ENCODE data around the gene CENPT.

The CENPT gene

GRCh38 chr16:67847064-67847861 is at the start of gene CENPT:
Gene CENPT, minus strand, starts transcription at chr16:67847693. Its CDS starts 13,834 bp downstream, at chr16:67833859.
- no peak for DNase-seq (ENCODE audit: low read depth)

GRCh38 chr16:67897231-67897630 is 49.7 kb upstream of the CENPT start:
- DNase-seq (ENCODE audit: low read depth): no peak

GRCh38 chr16:67893743-67894399 is 46.4 kb upstream of the CENPT start:
- no peak for DNase-seq (ENCODE audit: low read depth)

GRCh38 chr16:67892899-67893742 is 45.6 kb upstream of the CENPT start, which contains the start of gene PSKH1:
Gene PSKH1, plus strand, starts transcription at chr16:67893254. Its CDS starts 15,496 bp downstream, at chr16:67908750.
- peak; percentile 87 for DNase-seq (ENCODE audit: low read depth)

- DNase-seq (ENCODE audit: low read depth): no peak
These were observed 44.9 kb upstream of the CENPT start for GRCh38 chr16:67892375-67892774.

- no peak for DNase-seq (ENCODE audit: low read depth)
These were observed 40.8 kb upstream of the CENPT start for GRCh38 chr16:67888331-67888730.

- no peak for DNase-seq (ENCODE audit: low read depth)
These were observed 38.9 kb upstream of the CENPT start for GRCh38 chr16:67886387-67886786.

GRCh38 chr16:67885976-67886375 is 38.5 kb upstream of the CENPT start:
- no peak for DNase-seq (ENCODE audit: low read depth)

GRCh38 chr16:67885545-67885944 is 38.1 kb upstream of the CENPT start:
- no peak for DNase-seq (ENCODE audit: low read depth)

- no peak for DNase-seq (ENCODE audit: low read depth)
These were observed 37.2 kb upstream of the CENPT start, which contains the start of gene NRN1L for GRCh38 chr16:67884684-67885083. Gene NRN1L, plus strand, starts transcription at chr16:67884885. Its CDS starts 19 bp downstream, at chr16:67884904.

- DNase-seq (ENCODE audit: low read depth): peak; percentile 49
These were observed 36.4 kb upstream of the CENPT start for GRCh38 chr16:67883872-67884261.

- DNase-seq (ENCODE audit: low read depth): no peak
These were observed 35.8 kb upstream of the CENPT start for GRCh38 chr16:67883146-67883871.

- DNase-seq (ENCODE audit: low read depth): no peak
These were observed 35.1 kb upstream of the CENPT start for GRCh38 chr16:67882374-67883145.

GRCh38 chr16:67881621-67882161 is 34.2 kb upstream of the CENPT start:
- DNase-seq (ENCODE audit: low read depth): no peak

GRCh38 chr16:67880584-67880983 is 33.1 kb upstream of the CENPT start:
- no peak for DNase-seq (ENCODE audit: low read depth)

GRCh38 chr16:67879936-67880335 is 32.4 kb upstream of the CENPT start:
- DNase-seq (ENCODE audit: low read depth): no peak

GRCh38 chr16:67879462-67879861 is 32.0 kb upstream of the CENPT start:
- no peak for DNase-seq (ENCODE audit: low read depth)

- no peak for DNase-seq (ENCODE audit: low read depth)
These were observed 31.4 kb upstream of the CENPT start for GRCh38 chr16:67878846-67879245.

- DNase-seq (ENCODE audit: low read depth): no peak
These were observed 30.7 kb upstream of the CENPT start for GRCh38 chr16:67878232-67878631.

GRCh38 chr16:67877064-67877463 is 29.6 kb upstream of the CENPT start:
- DNase-seq (ENCODE audit: low read depth): no peak

- no peak for DNase-seq (ENCODE audit: low read depth)
These were observed 26.9 kb upstream of the CENPT start for GRCh38 chr16:67874372-67874771.

Measured in stimulated activated CD8-positive, alpha-beta memory T cell treated with anti-CD3 and anti-CD28 coated beads, Interleukin-12 subunit alpha, Interleukin-12 subunit beta, amount 100 ng/mL, for 4 hours (primary cell).